ENCODE results near the gene MASP1.

Gene MASP1

DNA sequence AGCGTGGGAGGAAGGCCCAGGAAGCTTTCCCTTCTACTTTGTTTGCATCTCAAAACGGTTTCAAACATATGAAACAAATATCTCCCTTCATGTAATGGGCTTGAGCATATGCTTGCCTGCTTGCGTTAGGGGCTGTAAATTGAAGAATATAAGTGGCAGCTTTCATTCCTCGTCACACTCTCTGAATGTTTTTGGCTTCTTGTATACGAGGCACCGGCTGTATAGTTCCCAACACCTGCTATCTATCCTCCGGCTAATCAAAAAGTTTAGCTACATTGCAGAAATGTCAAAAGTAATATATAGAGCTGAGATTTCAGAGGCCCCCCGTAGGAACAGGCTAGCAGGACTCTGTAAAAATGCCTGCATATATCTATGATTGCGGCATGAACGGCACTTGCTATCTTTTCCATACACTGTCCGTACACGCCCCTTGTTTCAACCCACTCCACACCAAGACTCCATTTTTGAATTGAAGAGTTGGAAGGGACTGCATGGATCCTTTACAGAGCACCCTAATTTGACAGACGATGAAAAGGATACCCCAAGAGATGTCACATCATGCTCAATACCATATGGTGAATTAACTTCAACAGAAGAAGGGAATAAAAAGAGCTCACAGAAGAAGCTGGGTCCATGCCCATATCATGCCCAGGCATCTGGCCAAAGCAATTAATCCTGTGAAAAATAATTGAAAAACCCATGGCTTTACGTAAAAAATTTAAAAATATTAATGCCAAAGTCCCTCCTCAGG lies 2.5 kb downstream of the MASP1 start:
- Histone ChIP-seq H3K9me3 (ENCODE audit: control insufficient read depth, low read length) (no peaks in the 10 kb centered on the region), H3K9ac (no peak overlapping the region), H3K4me1 (no peaks in the 10 kb centered on the region), H3K36me3 (ENCODE audit: control insufficient read depth, insufficient read depth, low read length) (no peaks in the 10 kb centered on the region), H3K4me2 (ENCODE audit: low read length) (no peak overlapping the region), H3K4me3 (ENCODE audit: low read depth, low read length) (no peak overlapping the region), H3K79me2 (no peaks in the 10 kb centered on the region), H3K27ac (no peak overlapping the region), H3K27me3 (ENCODE audit: control insufficient read depth, insufficient read depth, low read length) (no peaks in the 10 kb centered on the region), H2AFZ (no peak overlapping the region)
- no peak for TF ChIP-seq CTCF (IDR thresholded peaks at IDR 0.05)

GRCh38 chr3:187288131-187288854 lies 3.2 kb downstream of the MASP1 start:
- TF ChIP-seq CTCF (IDR thresholded peaks at IDR 0.05) = no peak
- no peak overlapping the region for H3K4me3 ChIP-seq (ENCODE audit: low read depth, low read length)

DNA sequence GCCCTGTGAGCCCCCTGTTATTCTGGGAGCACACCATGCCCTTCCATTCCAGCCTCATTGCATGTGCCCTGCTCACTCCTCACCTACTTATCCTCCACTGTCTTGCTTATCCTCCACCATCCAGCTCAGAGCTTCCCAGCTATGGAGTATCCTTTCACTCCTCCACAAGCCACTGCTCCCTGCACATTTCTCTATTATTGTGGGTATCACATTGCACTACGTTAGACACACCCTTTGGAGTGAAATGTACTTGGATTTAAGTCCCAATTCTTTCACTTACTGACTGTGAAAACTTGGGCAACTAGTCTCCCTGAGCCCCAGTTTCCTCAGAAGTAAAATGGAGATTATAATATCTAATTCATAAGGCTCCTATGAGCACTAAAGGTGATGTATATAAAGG lies 4.3 kb downstream of the MASP1 start:
- no peak overlapping the region for H3K9ac ChIP-seq
- H3K27ac ChIP-seq = no peak overlapping the region
- TF ChIP-seq CTCF (IDR thresholded peaks at IDR 0.05) = no peak
- no peaks in the 10 kb centered on the region for H3K9me3 ChIP-seq (ENCODE audit: control insufficient read depth, low read length)
- H3K27me3 ChIP-seq (ENCODE audit: control insufficient read depth, insufficient read depth, low read length) = no peaks in the 10 kb centered on the region
- H3K36me3 ChIP-seq (ENCODE audit: control insufficient read depth, insufficient read depth, low read length) = no peaks in the 10 kb centered on the region
- H2AFZ ChIP-seq = no peak overlapping the region
- H3K4me2 ChIP-seq (ENCODE audit: low read length) = no peak overlapping the region
- H3K79me2 ChIP-seq = no peaks in the 10 kb centered on the region
- no peaks in the 10 kb centered on the region for H3K4me1 ChIP-seq
- no peak overlapping the region for H3K4me3 ChIP-seq (ENCODE audit: low read depth, low read length)

More at GRCh38 chr3:187288131-187288854, 3.2 kb downstream of the MASP1 start:
- H3K9ac ChIP-seq = no peak overlapping the region
- H3K79me2 ChIP-seq = no peaks in the 10 kb centered on the region
- no peaks in the 10 kb centered on the region for H3K36me3 ChIP-seq (ENCODE audit: control insufficient read depth, insufficient read depth, low read length)
- H2AFZ ChIP-seq = no peak overlapping the region
- H3K27ac ChIP-seq = no peak overlapping the region
- H3K4me2 ChIP-seq (ENCODE audit: low read length) = no peak overlapping the region
- no peaks in the 10 kb centered on the region for H3K27me3 ChIP-seq (ENCODE audit: control insufficient read depth, insufficient read depth, low read length)
- H3K9me3 ChIP-seq (ENCODE audit: control insufficient read depth, low read length) = no peaks in the 10 kb centered on the region
- H3K4me1 ChIP-seq = no peaks in the 10 kb centered on the region

GRCh38 chr3:187286467-187287059 lies 5.0 kb downstream of the MASP1 start:
- Histone ChIP-seq H3K9me3 (ENCODE audit: control insufficient read depth, low read length) (no peaks in the 10 kb centered on the region), H3K27me3 (ENCODE audit: control insufficient read depth, insufficient read depth, low read length) (no peaks in the 10 kb centered on the region), H3K4me3 (ENCODE audit: low read depth, low read length) (no peak overlapping the region), H3K36me3 (ENCODE audit: control insufficient read depth, insufficient read depth, low read length) (no peaks in the 10 kb centered on the region), H3K4me1 (no peaks in the 10 kb centered on the region), H3K4me2 (ENCODE audit: low read length) (no peak overlapping the region), H2AFZ (no peak overlapping the region), H3K79me2 (no peaks in the 10 kb centered on the region), H3K9ac (no peak overlapping the region), H3K27ac (no peak overlapping the region)
- no peak for TF ChIP-seq CTCF (IDR thresholded peaks at IDR 0.05)
